ENCODE measurements around the gene HMG20B.
"Not testable (repeated sequence)": the region's sequence is repeated elsewhere in the genome, so short reads cannot be mapped to it uniquely, and the experiment has no call there.

HMG20B gene

GRCh38 chr19:3556423-3556977, 16.2 kb upstream of the HMG20B start:
- DNase-seq (ENCODE audit: low read depth in 2 of 2): no peak

GRCh38 chr19:3556978-3557460, 15.7 kb upstream of the HMG20B start:
- DNase-seq (ENCODE audit: low read depth in 2 of 2): no peak

DNA sequence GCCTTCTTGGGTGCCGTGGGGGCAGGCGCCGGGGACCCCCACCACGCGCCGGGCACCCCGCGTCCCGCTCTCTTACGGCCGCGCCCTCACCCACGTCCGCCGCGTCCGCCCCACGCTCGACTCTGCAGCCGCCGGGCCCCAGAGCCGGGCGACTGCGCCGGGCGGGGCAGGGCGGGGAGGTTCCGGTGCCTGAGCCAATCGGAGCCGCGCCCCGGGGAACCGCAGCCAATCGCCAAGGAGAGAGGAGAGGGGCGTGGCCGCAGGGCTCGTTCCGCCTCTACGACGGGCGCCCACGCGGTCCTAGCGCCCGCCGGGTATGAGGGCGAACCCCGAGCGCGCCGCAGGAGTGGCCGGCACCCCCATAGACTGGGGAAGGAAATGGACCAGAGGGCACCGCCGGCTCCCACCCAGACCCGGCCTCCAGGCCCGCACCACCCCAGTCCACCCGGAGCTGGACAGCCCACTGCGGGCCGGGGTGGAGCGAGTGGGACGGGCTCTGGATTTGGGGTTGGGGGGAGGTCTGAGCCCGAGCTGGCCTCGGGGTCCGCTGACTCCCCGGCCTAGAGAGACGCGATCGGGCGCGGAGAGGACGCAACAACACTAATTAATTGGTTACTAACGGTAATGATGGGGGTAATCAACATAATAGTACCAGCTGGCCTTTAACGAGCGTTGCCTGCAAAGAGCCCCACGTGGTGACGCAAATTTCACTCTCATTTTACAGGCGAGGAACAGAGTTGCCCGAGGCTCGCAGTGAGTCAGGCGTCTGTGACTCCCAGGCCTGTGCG, 15.1 kb upstream of the HMG20B start, which contains the start of gene MFSD12:
Gene MFSD12 (minus strand): TSS at position 126 of the 788 bp plus-strand sequence. CDS start 183 bp downstream, outside the sequence.
- peak; percentile 69 to 74 for DNase-seq (ENCODE audit: low read depth in 2 of 2)

DNA sequence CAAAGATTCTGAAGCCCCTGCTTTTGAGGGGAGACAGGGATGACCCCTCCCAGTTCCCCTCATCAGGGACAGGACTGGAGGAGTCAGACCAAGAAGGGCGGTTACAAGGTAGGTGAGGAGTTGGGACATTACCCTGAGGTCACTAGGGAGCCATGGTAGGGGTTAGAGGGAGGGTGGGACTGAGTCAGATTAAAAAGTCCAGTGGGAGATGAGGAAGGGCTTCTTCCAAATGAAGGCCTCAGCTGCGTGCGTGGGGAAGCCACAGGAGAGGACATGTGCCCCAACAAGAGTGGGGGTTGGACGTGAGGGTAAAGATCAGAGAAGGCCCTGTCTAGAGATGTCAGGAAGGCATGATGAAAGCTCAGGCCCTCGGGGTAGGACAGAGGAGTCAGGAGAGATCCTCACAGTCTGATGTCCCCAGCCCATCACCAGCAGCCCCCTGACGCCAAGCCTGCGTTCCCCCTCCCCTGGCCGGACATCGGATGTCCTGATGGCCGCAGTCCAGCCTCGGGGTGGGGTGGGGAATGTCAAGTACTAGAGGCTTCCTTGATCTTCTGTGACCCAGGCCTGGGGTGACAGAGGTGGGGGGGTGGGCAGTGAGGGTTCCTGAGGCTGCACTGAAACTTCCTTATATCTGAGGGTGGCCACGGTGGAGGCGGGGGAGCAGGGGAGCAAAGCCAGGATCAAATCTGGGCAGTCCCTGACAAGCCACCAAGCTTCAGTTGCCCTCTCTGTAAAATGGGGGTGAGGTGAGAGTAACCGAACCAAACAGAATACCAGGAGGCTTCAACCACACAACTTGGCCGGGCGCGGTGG, 8.8 kb upstream of the HMG20B start:
- no peak for DNase-seq (ENCODE audit: low read depth in 2 of 2)

DNA sequence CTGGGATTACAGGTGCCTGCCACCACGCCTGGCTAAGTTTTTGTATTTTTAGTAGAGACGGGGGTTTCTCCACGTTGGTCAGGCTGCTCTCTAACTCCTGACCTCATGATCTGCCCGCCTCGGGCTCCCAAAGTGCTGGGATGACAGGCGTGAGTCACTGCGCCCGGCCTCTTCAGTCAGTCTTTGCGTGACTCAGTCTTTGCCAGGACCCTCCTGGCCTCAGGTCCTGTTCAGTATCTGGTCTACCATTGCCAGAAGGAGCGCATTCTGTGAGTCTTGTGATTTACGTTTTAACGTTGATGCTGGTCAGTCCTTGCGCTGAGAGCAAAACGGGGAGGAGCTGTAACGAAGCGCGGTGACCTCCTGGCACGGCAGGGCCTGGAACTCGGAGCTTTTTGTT, 7.6 kb upstream of the HMG20B start:
- no peak for DNase-seq (ENCODE audit: low read depth in 2 of 2)

GRCh38 chr19:3570042-3570441, 2.7 kb upstream of the HMG20B start:
- DNase-seq (ENCODE audit: low read depth in 2 of 2): not testable (repeated sequence)

DNA sequence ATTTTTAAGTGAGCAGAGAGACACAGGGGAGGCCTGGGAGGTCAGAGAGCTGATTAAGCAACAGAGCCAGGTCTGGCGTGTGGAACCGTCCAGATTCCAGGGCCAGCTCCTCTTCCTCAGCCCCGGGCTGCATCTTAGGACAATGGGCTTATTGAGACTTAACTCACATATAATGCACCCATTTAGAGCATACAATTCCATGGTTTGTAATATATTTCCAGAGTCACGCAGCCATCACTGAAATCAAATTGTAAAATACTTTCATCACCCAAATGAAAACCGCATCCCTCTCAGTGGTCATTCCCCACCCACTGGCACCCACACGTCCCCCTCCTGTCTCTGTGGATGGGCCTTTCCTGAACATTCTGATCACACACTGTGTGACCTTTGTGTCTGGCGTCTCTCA, 2.1 kb upstream of the HMG20B start:
- DNase-seq (ENCODE audit: low read depth in 2 of 2): no peak

DNA sequence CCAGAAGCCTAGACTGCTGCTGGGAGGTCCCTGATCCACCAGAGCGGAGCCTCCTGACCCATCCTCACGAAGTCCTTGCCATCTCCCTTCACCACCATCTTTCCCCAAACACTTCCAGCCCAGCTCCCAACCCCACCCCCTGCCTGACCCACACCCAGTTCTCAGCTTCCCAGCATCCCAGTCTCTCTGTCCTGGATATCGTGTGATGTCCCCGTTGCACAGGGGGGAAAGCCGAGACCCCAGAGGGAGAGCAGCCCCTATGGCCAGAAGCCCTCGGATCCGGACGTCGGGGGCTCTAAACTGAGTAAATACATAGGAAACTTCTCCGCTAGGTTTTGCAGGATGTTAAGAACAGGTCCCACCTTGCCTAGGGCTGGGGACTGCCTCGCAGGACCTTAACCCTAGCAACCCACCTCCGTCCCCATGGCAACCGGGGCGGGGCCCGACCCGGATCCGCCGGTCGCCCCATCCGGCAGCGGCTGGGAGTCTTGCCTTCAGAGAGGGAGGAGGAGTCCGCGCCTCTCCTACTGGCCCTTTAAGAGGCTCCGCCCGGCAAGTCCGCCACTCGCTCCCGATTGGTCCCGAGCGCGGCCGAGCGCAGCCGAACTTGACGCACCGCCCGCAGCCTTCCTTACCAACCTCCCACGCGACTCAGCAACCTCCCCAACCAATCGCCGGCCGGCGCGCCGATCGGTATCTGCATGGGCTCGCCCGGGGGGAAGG, 451 bp upstream of the HMG20B start:
- DNase-seq (ENCODE audit: low read depth in 2 of 2): peak; percentile 99

GRCh38 chr19:3573162-3573857, 566 bp downstream of the HMG20B start:
- DNase-seq (ENCODE audit: low read depth in 2 of 2): no peak

GRCh38 chr19:3573858-3574637, 1.3 kb downstream of the HMG20B start:
- DNase-seq (ENCODE audit: low read depth in 2 of 2): peak; percentile 62 to 65

GRCh38 chr19:3575260-3575741, 2.6 kb downstream of the HMG20B start:
- DNase-seq (ENCODE audit: low read depth in 2 of 2): no peak

DNA sequence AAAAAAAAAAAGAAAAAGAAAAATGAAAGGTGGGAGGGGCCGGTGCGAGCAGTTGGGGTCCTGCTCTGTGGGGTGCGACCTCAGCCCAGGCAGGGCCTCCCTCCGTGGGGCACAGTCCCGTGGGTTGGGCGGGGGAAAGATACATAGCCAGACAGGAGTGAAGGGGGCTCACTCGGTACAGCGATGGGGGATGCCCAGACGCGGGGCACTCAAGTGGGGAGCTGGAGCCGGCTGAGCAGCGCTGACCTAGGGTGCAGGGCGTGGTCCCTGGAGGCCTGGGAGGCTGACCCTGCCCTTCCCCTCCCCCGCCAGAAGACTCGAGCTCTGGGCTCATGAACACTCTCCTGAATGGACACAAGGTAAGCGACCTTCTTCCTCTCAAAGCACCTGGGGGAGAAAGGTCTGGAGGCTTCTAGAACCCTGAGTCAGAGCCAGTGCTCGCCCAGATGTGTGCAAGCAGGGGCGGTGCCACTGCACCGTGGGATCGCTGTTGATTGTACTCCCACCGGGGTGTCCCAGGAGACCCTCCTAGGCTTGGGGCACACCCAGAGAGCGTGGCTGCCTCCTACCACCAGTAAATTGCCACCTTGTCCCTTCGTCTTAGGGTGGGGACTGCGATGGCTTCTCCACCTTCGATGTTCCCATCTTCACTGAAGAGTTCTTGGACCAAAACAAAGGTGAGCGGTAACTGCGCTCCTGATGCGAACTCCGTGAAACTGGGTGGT, 3.4 kb downstream of the HMG20B start:
- DNase-seq (ENCODE audit: low read depth in 2 of 2): no peak

- DNase-seq (ENCODE audit: low read depth in 2 of 2): no peak
Measured at GRCh38 chr19:3576696-3577443, 4.1 kb downstream of the HMG20B start.

DNA sequence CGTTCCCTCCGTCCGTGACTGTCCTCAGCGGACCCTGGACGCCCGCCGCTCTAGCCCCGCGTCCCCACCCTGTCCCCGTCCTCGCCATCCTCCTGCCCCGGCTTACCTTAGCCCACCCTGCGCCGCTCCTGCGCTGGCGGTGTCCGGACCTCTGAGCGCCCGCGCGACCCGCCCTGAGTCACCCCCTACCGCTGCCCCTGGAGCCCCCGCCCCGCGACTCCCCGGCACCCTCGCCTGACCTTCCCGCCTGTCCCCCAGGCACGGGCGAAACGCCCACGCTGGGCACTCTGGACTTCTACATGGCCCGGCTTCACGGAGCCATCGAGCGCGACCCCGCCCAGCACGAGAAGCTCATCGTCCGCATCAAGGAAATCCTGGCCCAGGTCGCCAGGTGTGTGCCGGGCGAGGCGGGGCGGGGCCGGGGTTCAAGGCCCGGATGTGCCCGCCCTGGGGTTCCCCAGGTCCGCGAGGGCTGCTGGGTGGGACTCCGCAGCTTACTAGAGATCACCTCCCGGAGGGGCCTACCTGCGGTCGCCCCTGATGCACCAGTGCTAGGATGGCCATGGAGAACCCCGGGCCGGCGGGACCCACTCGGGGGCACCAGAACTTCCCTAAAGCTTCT, 5.1 kb downstream of the HMG20B start:
- DNase-seq (ENCODE audit: low read depth in 2 of 2): no peak

- DNase-seq (ENCODE audit: low read depth in 2 of 2): no peak
Measured at GRCh38 chr19:3578390-3578789, 5.6 kb downstream of the HMG20B start.

GRCh38 chr19:3580156-3580934, 7.6 kb downstream of the HMG20B start:
- DNase-seq (ENCODE audit: low read depth in 2 of 2): peak; percentile 39 to 46

- not testable (repeated sequence) for DNase-seq (ENCODE audit: low read depth in 2 of 2)
Measured at GRCh38 chr19:3581792-3582191, 9.0 kb downstream of the HMG20B start.
